IPS-18c (cell line): ENCODE measurements around the gene RASA2.
"Not testable (repeated sequence)": the region's sequence is repeated elsewhere in the genome, so short reads cannot be mapped to it uniquely, and the experiment has no call there.

Experiments
- H3K4me3 ChIP-seq: 2 replicates; pipeline ENCODE4 v1.7.0; 2013; ENCODE audit warnings: low read depth, mild to moderate bottlenecking, low read length, moderate library complexity; ENCODE audit not compliant: insufficient read depth
- H3K9me3 ChIP-seq: one replicate; pipeline ENCODE4 v1.6.1; 2013; ENCODE audit warnings: mild to moderate bottlenecking, low read length, moderate library complexity; ENCODE audit not compliant: control insufficient read depth, insufficient read depth

The RASA2 gene

DNA sequence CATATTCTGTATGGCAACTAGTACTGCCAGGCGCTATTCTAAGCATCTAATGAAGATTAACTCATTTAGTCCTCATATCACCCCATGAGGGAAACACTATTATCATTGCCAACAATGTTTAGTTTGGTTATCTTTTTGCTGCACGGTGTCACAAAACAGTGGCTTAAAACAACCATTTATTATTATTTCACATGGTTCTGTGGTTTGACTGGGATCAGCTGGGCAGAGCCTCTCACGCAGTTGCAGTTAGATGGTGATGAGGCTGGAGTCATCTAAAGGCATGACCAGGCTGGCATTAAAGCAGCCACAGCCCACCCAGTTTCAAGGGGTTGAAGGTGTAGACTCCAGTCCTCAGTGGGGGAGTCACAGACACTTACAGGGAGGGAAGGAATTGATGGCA lies 32.8 kb upstream of the RASA2 start:
- Histone ChIP-seq H3K9me3 (no peaks in the 10 kb centered on the region), H3K4me3 (no peak overlapping the region)

DNA sequence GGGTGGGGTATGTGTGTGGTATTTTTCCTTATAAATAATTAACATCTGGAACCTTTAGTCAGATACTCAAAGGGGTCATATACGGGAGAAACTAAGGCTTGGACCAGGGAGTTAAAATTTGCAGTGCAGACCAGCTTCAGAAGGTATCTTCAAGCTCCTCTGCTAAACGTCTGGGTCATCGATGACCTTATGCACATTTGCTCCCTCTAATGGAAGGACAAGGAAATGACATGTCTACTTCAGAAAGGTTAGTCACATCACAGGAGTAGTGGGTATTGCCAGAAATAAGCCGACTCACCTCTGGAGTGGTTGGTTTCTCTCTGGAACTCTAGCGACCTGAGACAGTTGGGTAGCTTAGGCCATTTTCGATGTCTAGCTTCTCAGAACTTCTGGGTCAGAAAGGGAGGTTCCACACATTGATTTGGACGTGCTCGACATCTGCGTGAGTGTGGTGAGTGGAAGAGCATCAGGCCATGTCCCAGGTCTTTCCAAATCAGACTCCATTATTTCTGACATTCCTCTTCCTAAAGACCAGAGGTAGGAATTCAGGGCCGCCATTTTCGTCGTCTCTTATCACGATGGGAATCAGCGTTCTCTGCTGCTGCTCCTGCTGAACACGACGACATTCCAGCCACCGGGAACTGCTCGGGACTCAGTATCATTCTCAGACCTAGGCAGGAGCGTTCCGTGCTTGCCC lies 31.8 kb upstream of the RASA2 start:
- Histone ChIP-seq H3K9me3 (no peaks in the 10 kb centered on the region), H3K4me3 (no peak overlapping the region)

DNA sequence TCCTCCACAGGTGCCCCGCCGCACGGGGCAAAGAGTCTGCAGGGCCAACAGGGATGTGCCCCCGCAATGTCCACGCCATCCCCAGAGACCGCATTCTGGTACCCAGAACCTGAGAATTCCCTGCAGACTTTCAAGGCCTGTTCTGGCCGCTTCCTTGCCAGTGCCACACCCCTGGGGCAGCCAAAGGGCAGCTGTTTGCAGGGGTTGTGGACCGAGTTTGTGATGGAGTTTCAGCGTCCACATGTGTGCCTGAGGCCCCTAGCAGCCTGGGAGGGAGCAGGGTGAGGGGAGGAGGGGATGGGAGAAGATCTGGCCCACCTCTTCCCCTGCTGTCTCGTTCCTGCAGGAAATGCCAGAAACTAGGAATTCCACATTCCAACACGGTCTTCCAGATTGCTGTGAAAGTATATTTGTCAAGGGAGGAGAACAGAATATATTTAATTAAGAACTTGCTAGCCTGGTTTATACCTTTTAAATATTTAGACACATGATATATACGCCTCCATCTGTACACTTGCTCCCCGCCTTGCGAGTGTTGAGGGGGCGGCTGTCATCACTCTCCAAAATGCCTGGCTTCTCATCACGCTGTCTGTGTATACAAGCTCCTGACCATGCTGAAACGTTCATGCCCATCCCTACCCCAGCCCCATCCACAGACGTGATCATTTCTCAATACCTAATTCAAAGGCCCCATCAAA lies 31.1 kb upstream of the RASA2 start:
- Histone ChIP-seq H3K4me3 (no peak overlapping the region), H3K9me3 (no peaks in the 10 kb centered on the region)

DNA sequence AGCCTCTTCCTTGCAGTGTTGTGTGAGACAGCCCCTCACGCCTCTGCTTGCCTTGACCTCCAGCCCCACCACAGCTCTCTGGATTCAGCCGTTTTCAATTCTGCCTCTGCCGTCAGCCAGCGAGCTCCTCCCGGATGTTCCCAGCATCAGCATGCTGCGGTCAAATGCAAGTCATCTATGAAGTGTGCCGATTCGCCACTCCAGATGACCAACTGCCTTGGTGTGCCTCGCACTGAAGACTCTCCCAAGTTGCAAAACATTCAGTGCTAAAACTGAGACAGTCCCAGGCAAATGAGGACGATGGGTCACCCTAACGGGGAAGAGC lies 30.6 kb upstream of the RASA2 start:
- Histone ChIP-seq H3K9me3 (no peaks in the 10 kb centered on the region), H3K4me3 (no peak overlapping the region)

DNA sequence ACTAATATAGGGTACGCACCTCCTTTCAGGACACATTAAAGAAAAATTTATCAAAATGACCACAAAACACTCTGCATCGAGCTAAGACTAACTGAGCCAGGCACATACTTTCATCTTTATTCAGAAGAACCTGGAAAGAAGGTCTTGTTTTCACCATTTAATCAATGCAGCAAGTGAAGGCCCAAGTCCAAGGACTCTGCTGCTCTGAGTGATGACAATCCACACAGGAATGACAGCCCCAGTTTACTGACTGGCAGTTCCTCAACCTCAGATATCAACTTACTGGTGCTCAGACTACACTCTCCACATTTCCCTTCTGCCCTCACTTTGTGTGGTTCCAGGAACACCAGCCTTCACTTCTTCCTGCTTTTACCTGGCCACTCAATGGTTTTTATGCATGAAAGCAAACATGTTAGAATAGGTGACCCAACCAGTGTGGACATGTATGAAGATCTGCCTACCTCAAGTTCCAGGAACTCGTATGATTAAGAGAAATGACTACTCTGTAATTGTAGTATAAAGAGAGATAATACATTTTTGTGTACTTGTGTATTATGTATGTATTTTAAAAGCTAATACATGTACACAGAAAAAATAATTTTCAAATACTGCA lies 29.1 kb upstream of the RASA2 start:
- Histone ChIP-seq H3K4me3 (no peak overlapping the region), H3K9me3 (no peaks in the 10 kb centered on the region)

DNA sequence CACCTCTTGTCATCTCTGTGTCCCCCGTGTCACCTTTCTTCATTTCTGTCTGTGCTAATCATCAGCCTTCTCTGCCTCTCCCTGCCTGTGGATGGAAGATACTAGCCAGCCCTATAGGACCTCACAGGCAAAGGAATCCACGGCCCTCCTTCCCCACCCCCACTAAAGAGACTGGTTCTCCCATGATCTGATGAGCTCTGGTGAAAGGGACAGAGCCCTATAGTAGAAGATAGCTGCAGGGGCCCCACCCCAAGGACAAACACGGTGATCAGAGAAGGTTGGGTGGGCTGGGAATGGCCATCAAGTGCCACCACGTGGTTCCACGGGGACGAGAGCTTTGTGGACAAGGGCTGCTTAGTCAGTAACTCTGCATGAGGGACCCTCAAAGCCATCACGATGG lies 27.8 kb upstream of the RASA2 start:
- no peak overlapping the region for H3K4me3 ChIP-seq
- H3K9me3 ChIP-seq = no peaks in the 10 kb centered on the region

DNA sequence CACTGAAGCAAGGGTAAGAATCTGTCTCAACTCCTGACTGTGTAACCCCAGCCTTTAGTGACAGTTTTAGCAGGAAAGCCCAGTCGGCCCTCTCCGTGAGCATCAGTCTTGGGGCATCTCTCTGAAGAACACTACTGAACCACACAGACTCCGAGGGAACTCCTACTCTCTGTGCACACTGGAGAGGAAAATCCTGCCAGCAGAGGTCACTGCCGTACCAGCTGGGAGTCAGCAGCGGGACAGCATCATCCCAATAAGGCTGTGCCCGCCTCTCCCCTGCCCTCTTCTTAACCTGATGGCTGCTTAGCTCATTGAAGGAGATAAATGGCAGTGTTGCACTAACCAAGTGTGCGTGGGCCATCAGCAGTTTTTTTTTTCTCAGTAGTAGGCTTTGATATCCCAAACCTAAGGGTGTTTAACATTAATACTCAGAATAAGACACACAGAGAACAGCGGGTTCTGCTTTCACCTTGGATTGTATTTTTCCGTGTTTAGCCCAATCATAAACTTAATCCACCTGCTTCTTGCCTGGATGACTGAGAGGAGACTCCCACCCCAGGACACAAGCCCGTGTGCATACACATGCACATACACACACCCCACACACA lies 26.6 kb upstream of the RASA2 start:
- Histone ChIP-seq H3K4me3 (no peak overlapping the region), H3K9me3 (no peaks in the 10 kb centered on the region)

DNA sequence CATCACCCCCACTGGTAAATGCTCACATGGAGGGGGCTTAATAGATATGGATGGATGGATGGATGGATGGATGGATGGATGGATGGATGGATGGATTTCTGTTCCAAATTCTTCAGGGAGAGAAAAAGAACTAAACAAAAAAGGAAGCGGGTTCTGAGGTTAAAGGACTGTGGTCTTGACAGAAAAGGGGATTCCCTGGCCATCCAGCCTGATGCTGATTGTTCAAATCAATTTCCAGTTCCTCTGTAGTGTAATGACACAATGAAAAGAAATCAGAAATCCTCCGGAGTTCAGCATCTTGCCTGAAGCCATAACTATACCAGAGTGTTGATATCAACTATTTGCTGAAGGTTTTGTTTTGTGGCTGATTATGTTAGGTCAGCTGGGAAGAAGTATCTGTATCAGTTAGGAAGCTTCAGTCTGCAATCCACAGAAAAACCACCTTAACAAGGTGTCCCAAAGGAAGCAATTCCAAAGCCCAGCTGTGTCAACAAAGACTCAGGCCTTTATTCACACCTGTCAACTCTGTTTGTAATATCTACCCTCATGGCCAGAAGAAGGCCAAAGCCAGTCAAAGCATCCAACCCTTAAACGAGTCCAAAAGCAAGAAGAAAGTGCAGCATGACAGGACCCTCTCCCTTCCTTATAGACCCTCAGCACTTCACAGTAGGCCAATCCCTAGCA lies 24.5 kb upstream of the RASA2 start:
- Histone ChIP-seq H3K4me3 (no peak overlapping the region), H3K9me3 (no peaks in the 10 kb centered on the region)

DNA sequence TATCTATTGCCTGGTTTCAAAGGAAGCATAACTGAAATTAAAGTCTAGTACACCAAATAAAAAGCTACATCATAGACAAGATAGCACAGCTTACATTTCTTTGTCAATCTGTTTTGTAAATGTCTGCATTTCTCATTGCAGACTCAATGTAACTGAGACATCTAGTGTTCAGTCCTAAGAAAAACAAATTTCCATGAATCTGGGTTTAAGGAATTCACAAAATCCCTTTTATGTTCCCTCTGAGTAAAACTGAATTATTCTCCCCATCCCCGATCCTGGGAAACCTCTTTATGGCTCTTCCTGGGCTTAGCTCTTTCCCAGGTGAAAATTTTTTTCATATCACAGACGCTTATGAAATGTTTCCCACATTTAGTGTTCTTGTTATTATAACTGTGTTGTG lies 21.6 kb upstream of the RASA2 start:
- Histone ChIP-seq H3K4me3 (no peak overlapping the region), H3K9me3 (no peaks in the 10 kb centered on the region)

DNA sequence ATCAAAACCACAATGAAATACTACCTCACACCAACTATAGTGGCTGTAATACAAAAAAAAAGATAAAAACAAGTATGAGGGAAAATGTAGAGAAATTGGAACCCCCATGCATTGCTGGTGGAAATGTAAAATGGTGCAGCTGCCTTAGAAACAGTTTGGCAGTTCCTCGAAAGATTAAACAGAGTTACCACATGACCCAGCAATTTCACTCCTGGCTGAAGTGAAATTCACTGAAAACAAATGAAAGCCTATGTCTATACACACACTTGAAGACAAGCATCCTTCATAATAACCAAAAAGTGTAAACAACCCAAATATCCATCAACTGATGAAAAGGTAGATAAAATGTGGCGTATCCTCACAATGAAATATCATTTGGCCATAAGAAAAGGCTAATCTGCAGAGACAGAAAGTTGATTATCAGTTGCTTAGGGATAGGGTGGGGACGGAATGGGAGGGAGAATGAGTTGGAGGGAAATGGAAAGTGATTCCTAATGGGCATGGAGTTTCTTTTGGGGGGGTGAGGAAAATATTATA lies 20.1 kb upstream of the RASA2 start:
- H3K9me3 ChIP-seq = no peaks in the 10 kb centered on the region
- no peak overlapping the region for H3K4me3 ChIP-seq

DNA sequence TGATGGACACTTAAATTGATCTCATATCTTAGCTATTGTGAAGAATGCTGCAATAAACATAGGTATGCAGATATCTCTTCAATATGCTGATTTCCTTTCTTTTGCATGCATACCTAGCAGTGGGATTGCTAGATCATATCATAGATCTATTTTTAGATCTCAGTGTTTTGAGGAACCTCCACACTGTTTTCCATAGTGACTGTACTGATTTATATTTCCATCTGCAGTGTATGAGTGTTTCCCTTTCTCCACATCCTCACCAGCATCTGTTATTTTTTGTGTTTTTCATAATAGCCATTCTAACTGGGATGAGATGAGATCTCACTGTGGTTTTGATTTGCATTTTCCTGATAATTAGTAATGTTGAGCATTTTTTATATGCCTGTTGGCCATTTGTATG lies 17.1 kb upstream of the RASA2 start:
- Histone ChIP-seq H3K4me3 (no peak overlapping the region), H3K9me3 (no peaks in the 10 kb centered on the region)

DNA sequence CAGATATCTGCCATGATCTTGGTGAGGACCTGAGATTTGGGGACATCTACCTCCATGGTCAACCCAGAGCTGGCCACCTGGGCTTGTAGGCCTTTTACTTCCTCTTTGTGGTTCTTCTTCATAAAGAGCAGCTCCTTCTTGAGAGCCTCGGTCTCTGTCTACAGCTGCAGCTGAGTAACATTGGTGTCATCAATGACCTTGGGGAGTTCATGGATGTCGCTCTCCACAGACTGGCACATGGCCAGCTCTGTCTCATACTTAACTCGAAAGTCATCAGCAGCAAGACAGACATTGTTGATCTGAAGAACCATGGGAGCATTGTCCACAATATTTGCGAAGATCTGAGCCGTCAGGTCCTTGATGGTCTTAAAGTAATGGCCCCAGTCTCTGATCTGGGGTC lies 15.7 kb upstream of the RASA2 start:
- H3K4me3 ChIP-seq = no peak overlapping the region
- H3K9me3 ChIP-seq = no peaks in the 10 kb centered on the region

DNA sequence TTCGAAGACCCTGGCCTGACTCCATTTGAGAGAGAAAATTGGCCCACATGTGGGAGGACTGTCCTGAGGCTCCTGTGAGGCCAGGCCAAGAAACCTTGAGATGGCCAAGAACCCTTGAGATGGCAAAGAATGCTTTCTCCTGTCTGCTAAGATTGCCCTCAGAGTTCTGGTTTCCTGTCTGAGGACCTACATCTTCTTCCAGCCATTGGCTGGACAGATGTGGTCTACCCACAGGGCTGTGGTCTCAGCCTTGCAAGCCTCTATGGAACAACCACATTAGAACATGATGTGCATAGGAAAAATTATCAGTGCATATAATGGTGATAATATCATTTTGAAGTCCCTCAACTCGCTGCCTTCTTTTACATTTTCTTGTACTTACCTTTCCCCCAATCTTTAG lies 10.8 kb upstream of the RASA2 start:
- H3K9me3 ChIP-seq = no peaks in the 10 kb centered on the region
- no peak overlapping the region for H3K4me3 ChIP-seq

DNA sequence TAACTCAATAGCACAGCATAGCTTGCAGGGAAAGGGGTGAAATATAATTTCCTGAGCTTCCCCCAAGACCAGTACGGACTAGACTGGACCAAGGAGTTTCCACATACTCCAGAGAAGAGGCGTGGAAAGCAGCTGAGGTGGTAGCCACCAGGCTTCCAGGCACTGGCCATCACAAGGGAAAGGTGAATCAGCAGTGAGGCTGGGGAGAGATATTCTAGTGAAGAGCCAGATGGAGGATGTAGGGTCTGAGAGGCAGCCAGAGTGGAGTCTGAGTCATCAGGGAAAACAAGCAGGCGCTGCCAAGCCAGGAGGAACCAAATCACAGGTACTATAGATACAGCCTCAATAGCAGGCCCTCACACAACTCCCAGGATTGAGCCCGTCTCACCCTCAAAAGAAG lies 9.6 kb upstream of the RASA2 start:
- Histone ChIP-seq H3K9me3 (no peaks in the 10 kb centered on the region), H3K4me3 (no peak overlapping the region)

DNA sequence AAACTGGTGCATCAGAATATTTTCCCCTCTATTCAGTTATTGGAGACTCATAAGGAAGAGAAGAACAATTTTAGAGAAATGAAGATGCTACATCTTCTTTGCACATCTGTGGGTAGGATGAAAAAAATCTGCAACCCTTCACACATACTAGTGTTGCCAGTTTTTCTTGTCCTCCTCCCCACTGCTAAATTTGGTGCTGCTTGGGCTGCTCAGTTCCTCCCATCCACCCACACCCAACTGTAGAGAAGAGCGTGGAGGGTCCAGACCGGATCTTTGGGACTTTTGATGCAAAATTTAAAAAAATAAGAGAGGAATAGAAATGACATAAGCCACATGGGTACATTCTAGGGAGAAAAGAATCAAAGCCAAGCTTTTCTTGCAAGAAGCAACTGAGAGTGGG lies 8.7 kb upstream of the RASA2 start:
- no peak overlapping the region for H3K4me3 ChIP-seq

DNA sequence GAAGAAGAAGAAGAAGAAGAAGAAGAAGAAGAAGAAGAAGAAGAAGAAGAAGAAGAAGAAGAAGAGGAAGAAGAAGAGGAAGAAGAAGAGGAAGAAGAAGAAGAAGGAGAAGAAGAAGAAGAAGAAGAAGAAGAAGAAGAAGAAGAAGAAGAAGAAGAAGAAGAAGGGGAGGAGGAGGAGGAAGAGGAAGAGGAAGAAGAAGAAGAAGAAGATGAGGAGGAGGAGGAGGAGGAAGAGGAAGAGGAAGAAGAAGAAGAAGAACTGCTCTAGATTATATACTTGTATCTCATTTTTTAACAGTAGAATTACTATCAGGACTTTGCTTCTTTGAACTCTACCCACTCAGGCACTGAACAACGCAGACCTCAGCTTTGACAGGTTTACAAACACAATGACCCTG lies 8.0 kb upstream of the RASA2 start:
- H3K4me3 ChIP-seq = not testable (repeated sequence)

More for the DNA sequence above, 8.7 kb upstream of the RASA2 start:
- H3K9me3 ChIP-seq = no peaks in the 10 kb centered on the region

DNA sequence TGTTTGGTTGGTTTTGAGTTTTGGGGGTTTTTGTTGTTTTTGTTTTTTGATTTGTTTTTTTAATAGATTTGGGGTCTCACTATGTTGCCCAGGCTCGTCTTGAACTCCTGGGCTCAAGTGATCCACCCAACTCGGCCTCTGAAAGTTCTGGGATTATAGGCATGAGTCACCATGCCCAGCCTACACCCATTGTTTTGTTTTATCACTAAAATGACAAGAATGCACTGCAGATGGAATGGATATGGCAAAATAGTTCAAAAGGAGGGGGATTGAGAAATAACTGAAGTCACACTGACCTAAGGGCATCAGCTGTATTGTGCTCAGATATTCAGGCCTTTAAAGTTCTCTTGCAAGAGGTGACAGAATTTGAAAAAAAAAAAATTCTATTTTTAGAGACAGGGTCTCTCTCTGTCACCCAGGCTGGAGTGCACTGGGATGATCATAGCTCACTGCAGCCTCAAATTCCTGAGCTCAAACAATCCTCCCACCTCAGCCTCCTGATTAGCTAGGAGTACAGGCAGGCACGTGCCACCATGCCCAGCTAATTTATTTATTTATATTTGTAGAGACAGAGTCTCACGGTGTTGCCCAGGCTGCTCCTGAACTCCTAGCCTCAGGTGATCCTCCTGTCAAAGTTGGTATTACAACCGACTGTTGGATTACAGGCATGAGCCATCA lies 4.4 kb upstream of the RASA2 start:
- Histone ChIP-seq H3K9me3 (no peaks in the 10 kb centered on the region), H3K4me3 (no peak overlapping the region)

More for the DNA sequence above, 8.0 kb upstream of the RASA2 start:
- H3K9me3 ChIP-seq = not testable (repeated sequence)
